ENCODE measurements around the gene CENPA.

DNA sequence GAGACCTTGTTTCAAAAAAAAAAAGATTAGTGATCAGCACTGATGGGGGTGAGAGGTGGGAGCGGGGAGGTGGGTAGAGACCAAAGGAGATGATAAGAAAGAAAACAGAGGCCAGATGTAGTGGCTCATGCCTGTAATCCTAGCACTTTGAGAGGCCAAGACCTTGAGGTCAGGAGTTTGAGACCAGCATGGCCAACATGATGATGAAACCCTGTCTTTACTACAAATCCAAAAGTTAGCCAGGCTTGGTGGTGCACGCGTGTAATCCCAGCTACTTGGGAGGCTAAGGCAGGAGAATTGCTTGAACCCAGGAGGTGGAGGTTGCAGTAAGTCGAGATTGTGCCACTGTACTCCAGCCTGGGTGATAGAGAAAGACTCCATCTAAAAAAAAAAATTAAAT lies 31.3 kb upstream of the CENPA start:
- TF ChIP-seq, protein P1, sequence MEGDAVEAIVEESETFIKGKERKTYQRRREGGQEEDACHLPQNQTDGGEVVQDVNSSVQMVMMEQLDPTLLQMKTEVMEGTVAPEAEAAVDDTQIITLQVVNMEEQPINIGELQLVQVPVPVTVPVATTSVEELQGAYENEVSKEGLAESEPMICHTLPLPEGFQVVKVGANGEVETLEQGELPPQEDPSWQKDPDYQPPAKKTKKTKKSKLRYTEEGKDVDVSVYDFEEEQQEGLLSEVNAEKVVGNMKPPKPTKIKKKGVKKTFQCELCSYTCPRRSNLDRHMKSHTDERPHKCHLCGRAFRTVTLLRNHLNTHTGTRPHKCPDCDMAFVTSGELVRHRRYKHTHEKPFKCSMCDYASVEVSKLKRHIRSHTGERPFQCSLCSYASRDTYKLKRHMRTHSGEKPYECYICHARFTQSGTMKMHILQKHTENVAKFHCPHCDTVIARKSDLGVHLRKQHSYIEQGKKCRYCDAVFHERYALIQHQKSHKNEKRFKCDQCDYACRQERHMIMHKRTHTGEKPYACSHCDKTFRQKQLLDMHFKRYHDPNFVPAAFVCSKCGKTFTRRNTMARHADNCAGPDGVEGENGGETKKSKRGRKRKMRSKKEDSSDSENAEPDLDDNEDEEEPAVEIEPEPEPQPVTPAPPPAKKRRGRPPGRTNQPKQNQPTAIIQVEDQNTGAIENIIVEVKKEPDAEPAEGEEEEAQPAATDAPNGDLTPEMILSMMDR (IDR thresholded peaks at IDR 0.05) = no peak
- TF ChIP-seq POLR2A (IDR thresholded peaks at IDR 0.05) = no peak
